Glutamatergic neuron (in vitro differentiated cells): ENCODE measurements around the gene FAM89A. TPM values are rescaled to one million over a fixed set of nuclear protein-coding genes. Genes with fewer than 3 reads are reported as not detected.
"Not testable (repeated sequence)": the region's sequence is repeated elsewhere in the genome, so short reads cannot be mapped to it uniquely, and the experiment has no call there.

Source experiments
- DNase-seq: peaks from one replicate; pipeline ENCODE4 v3.0.0; 2022
- H3K27ac Mint-ChIP-seq: one replicate; pipeline ENCODE4 v1.8.0; 2020; ENCODE audit warnings: mild to moderate bottlenecking, mixed read lengths, inconsistent platforms; ENCODE audit not compliant: unreplicated experiment
- H3K27me3 Mint-ChIP-seq: one replicate; pipeline ENCODE4 v1.8.0; 2020; ENCODE audit warnings: mild to moderate bottlenecking, moderate library complexity, mixed read lengths, inconsistent platforms; ENCODE audit not compliant: unreplicated experiment
- H3K36me3 Mint-ChIP-seq: one replicate; pipeline ENCODE4 v1.8.0; 2020; ENCODE audit warnings: mild to moderate bottlenecking, mixed read lengths, inconsistent platforms; ENCODE audit not compliant: unreplicated experiment
- H3K4me1 Mint-ChIP-seq: one replicate; pipeline ENCODE4 v1.8.0; 2020; ENCODE audit warnings: mild to moderate bottlenecking, low read depth, mixed read lengths, inconsistent platforms; ENCODE audit not compliant: unreplicated experiment
- H3K4me3 Mint-ChIP-seq: one replicate; pipeline ENCODE4 v1.8.0; 2020; ENCODE audit warnings: mild to moderate bottlenecking, mixed read lengths, inconsistent platforms; ENCODE audit not compliant: unreplicated experiment
- H3K9me3 Mint-ChIP-seq: one replicate; pipeline ENCODE4 v1.8.0; 2020; ENCODE audit warnings: mild to moderate bottlenecking, moderate library complexity, mixed read lengths, inconsistent platforms; ENCODE audit not compliant: unreplicated experiment
- CTCF ChIP-seq: fragments of 200-600 bp; sonication (generic); IDR thresholded peaks from one replicate; pipeline ENCODE4 v1.5.0; 2021; ENCODE audit not compliant: partially characterized antibody, unreplicated experiment
- total RNA-seq: library from RNA; stranded (reverse); fragmentation: NEBNext Ultra II Directional; extraction: Animal tissue kit (Norgen Biotek cat#: 25700); gene quantifications from one replicate; pipeline ENCODE4 v1.2.1, GENCODE V29; 2021; ENCODE audit not compliant: unreplicated experiment

The FAM89A gene
- total RNA-seq, 1 donor from 2014 or later: 6.4 TPM

GRCh38 chr1:230986976-230987375 lies 53.1 kb downstream of the FAM89A start:
- H3K9me3 Mint-ChIP-seq: no peaks in the 10 kb centered on the region
- DNase-seq: no peak
- no peaks in the 10 kb centered on the region for H3K36me3 Mint-ChIP-seq
- H3K27me3 Mint-ChIP-seq: no peaks in the 10 kb centered on the region
- H3K4me3 Mint-ChIP-seq: no peak overlapping the region
- no peak overlapping the region for H3K27ac Mint-ChIP-seq
- no peak for TF ChIP-seq CTCF
- H3K4me1 Mint-ChIP-seq: no peaks in the 10 kb centered on the region

DNA sequence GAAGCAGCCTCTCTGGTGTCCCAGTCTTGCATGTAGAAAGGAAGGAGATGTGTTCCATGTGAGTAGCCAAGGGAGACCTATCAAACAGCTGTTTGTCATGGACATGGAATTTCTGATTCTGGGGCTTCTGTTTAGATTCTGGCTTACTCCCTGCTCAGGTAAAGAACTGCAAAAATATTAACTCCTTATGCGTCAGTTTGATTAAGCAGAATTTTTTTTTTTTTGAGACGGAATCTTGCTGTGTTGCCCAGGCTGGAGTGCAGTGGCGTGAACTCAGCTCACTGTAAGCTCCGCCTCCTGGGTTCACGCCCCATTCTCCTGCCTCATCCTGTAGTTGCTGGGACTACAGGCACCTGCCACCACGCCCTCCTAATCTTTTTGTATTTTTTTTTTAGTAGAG lies 54.3 kb downstream of the FAM89A start:
- no peaks in the 10 kb centered on the region for H3K4me1 Mint-ChIP-seq
- DNase-seq: no peak
- H3K4me3 Mint-ChIP-seq: no peak overlapping the region
- H3K27ac Mint-ChIP-seq: no peak overlapping the region
- H3K9me3 Mint-ChIP-seq: no peaks in the 10 kb centered on the region
- no peak for TF ChIP-seq CTCF
- no peaks in the 10 kb centered on the region for H3K27me3 Mint-ChIP-seq
- no peaks in the 10 kb centered on the region for H3K36me3 Mint-ChIP-seq

DNA sequence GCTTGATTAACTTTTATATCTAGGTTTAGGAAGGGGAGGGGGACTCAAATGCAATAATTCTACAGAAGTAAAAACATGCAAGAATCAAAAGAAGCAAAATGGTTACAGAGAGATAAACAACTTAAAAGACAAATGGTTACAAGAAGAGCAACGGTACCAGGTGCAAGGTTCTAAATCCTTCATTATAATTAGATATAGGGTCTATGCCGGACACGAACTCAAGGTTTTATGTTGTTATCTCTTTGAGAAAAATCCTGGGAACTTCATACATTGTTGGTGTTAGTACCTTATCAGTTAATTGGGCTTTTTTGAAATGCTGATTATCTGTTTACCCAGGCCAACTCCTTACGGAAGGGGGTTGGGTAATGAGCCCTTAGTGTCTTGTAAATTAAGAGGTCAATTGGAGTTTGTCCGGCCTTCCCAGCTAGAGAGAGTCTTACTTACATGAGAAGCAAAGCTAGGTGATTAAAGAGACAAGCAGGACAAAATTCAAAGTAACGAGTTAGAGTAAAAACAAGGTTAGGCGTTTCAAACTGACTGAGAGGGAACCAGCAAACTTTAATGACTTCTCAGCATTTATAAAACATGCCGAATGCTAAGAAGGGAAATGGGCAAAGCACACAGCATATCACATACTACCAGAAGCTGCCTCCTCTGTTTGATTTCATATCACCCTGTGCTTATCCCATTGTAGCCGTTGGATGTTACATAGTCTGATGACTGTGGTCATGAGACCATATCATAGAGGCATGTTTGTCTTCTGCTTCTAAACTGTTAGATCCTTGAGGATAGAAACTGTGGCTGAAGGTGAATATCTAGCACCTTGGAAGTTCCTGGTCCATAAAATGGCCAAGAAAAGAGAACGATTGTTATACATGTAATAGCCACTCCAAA lies 55.2 kb downstream of the FAM89A start:
- H3K27ac Mint-ChIP-seq, H3K4me3 Mint-ChIP-seq, H3K4me1 Mint-ChIP-seq, H3K27me3 Mint-ChIP-seq, H3K9me3 Mint-ChIP-seq, DNase-seq, H3K36me3 Mint-ChIP-seq: not testable (repeated sequence)

- Mint-ChIP-seq H3K4me3 (no peak overlapping the region), H3K9me3 (peaks cover 4% of the 10 kb centered on the region), H3K27me3 (peaks cover 6% of the 10 kb centered on the region), H3K4me1 (no peaks in the 10 kb centered on the region), H3K27ac (no peak overlapping the region), H3K36me3 (no peaks in the 10 kb centered on the region)
- no peak for TF ChIP-seq CTCF
- no peak for DNase-seq
These were observed 56.2 kb downstream of the FAM89A start for GRCh38 chr1:230983811-230984210.

DNA sequence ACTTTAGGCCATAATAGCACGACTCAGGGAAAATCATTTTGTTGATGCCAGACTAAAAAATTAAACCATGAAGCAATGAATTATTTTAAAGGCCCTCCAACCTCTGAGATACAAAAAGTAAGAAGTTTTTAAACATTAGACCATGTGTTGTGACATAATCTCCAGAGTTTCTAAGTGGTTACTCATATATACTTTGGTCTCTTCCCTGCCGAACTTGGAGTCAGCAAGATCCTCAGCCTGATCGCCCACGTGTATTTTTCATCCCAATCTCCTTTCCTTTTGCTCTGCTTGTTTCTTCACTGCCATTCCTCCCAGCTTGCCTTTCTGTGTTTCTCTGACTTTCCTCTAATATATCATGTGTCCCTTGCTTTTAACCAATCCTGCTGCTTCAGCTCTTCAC lies 57.4 kb downstream of the FAM89A start:
- Mint-ChIP-seq H3K4me3 (no peak overlapping the region), H3K27ac (no peak overlapping the region), H3K9me3 (peaks cover 5% of the 10 kb centered on the region), H3K36me3 (no peaks in the 10 kb centered on the region), H3K27me3 (peaks cover 7% of the 10 kb centered on the region), H3K4me1 (no peaks in the 10 kb centered on the region)
- DNase-seq: no peak
- no peak for TF ChIP-seq CTCF
